8988T (cell line): ENCODE results near the gene SECTM1.
"Not testable (repeated sequence)": the region's sequence is repeated elsewhere in the genome, so short reads cannot be mapped to it uniquely, and the experiment has no call there.

Experiments
- DNase-seq: peaks from one replicate; pipeline ENCODE4 v3.0.0; 2011

Gene SECTM1

GRCh38 chr17:82333279-82334171, at the start of gene SECTM1:
Gene SECTM1, minus strand, starts transcription at chr17:82333766. Its CDS starts 6,526 bp downstream, at chr17:82327240.
- no peak for DNase-seq

- no peak for DNase-seq
Observed at GRCh38 chr17:82382933-82383255, 49.3 kb upstream of the SECTM1 start.

- not testable (repeated sequence) for DNase-seq
Observed at GRCh38 chr17:82382220-82382932, 48.8 kb upstream of the SECTM1 start.

GRCh38 chr17:82381703-82382009, 48.1 kb upstream of the SECTM1 start:
- DNase-seq = not testable (repeated sequence)

- no peak for DNase-seq
Observed at GRCh38 chr17:82380860-82381702, 47.5 kb upstream of the SECTM1 start.

GRCh38 chr17:82378741-82379021, 45.1 kb upstream of the SECTM1 start:
- no peak for DNase-seq

GRCh38 chr17:82377924-82378740, 44.6 kb upstream of the SECTM1 start:
- DNase-seq = no peak

GRCh38 chr17:82377294-82377693, 43.7 kb upstream of the SECTM1 start:
- DNase-seq = not testable (repeated sequence)

- DNase-seq = no peak
Observed at GRCh38 chr17:82376042-82376730, 42.6 kb upstream of the SECTM1 start.

- DNase-seq = no peak
Observed at GRCh38 chr17:82375359-82376041, 41.9 kb upstream of the SECTM1 start.

- no peak for DNase-seq
Observed at GRCh38 chr17:82374626-82375331, 41.2 kb upstream of the SECTM1 start.

GRCh38 chr17:82373731-82374625, 40.4 kb upstream of the SECTM1 start:
- no peak for DNase-seq

GRCh38 chr17:82373072-82373452, 39.5 kb upstream of the SECTM1 start:
- not testable (repeated sequence) for DNase-seq

GRCh38 chr17:82372249-82373071, 38.9 kb upstream of the SECTM1 start:
- DNase-seq = no peak

GRCh38 chr17:82371333-82372248, 38.0 kb upstream of the SECTM1 start, which contains the start of gene UTS2R:
Gene UTS2R, plus strand, starts transcription at chr17:82371765. Its CDS starts 2,560 bp downstream, at chr17:82374325.
- no peak for DNase-seq

GRCh38 chr17:82370471-82371332, 37.1 kb upstream of the SECTM1 start:
- DNase-seq = no peak

GRCh38 chr17:82369211-82369610, 35.6 kb upstream of the SECTM1 start:
- no peak for DNase-seq
